CD4-positive, CD25-positive, alpha-beta regulatory T cell (primary cell): ENCODE results near the gene ANTKMT. TPM values are rescaled to one million over a fixed set of nuclear protein-coding genes. Genes with fewer than 3 reads are reported as not detected.

Source experiments
- ATAC-seq, 2 donors: fragments of 150-1000 bp; cut with Tn5 transposase; one replicate each; pipeline ENCODE4 v1.10.0; 2021; ENCODE audit warnings: low read depth in 2 of 2, moderate number of reproducible peaks in 2 of 2, moderate library complexity in 1 of 2
- DNase-seq, 3 donors: peaks; one replicate each; pipeline versions ENCODE4 v3.0.0 to v3.0.0-alpha.2; 2012 to 2022; ENCODE audit warnings: mixed read lengths in 1 of 3
- H3K27ac ChIP-seq: one replicate; pipeline ENCODE4 v1.7.0; 2013; ENCODE audit warnings: mild to moderate bottlenecking, low read length; ENCODE audit not compliant: insufficient read depth, poor library complexity, severe bottlenecking
- H3K27me3 ChIP-seq: one replicate; pipeline ENCODE4 v1.7.0; 2013; ENCODE audit warnings: low read length; ENCODE audit not compliant: control insufficient read depth, insufficient read depth
- H3K36me3 ChIP-seq: one replicate; pipeline ENCODE4 v1.7.0; 2013; ENCODE audit warnings: mild to moderate bottlenecking, low read length, moderate library complexity; ENCODE audit not compliant: control insufficient read depth, insufficient read depth
- H3K4me1 ChIP-seq: 2 replicates; pipeline ENCODE4 v1.7.0; 2013; ENCODE audit warnings: mild to moderate bottlenecking, low read length; ENCODE audit not compliant: insufficient read depth, control insufficient read depth, poor library complexity, severe bottlenecking
- H3K4me3 ChIP-seq: one replicate; pipeline ENCODE4 v1.7.0; 2013; ENCODE audit warnings: low read depth, mild to moderate bottlenecking, low read length, moderate library complexity
- H3K9me3 ChIP-seq, 2 experiments: 1 replicate in 1 of 2; 2 replicates in 1 of 2; pipeline ENCODE4 v1.7.0; 2013; ENCODE audit warnings: low read length in 2 of 2, mild to moderate bottlenecking in 1 of 2, moderate library complexity in 1 of 2; ENCODE audit not compliant: control insufficient read depth in 2 of 2
- H3K27ac Mint-ChIP-seq, 3 donors: one replicate each; pipeline ENCODE4 v1.8.0; 2020 to 2022; ENCODE audit warnings: mild to moderate bottlenecking in 3 of 3, mixed read lengths in 3 of 3, moderate library complexity in 2 of 3
- H3K27me3 Mint-ChIP-seq: one replicate; pipeline ENCODE4 v1.8.0; 2022; ENCODE audit warnings: mild to moderate bottlenecking, mixed read lengths
- H3K36me3 Mint-ChIP-seq: one replicate; pipeline ENCODE4 v1.8.0; 2020; ENCODE audit warnings: mixed read lengths
- H3K4me1 Mint-ChIP-seq, 4 donors: one replicate each; pipeline ENCODE4 v1.8.0; 2020 to 2022; ENCODE audit warnings: mixed read lengths in 4 of 4, mild to moderate bottlenecking in 1 of 4
- H3K4me3 Mint-ChIP-seq, 4 donors: one replicate each; pipeline ENCODE4 v1.8.0; 2020 to 2022; ENCODE audit warnings: mild to moderate bottlenecking in 4 of 4, mixed read lengths in 4 of 4, moderate library complexity in 3 of 4
- H3K9me3 Mint-ChIP-seq, 7 donors: one replicate each; pipeline ENCODE4 v1.8.0; 2020 to 2022; ENCODE audit warnings: mixed read lengths in 7 of 7, mild to moderate bottlenecking in 3 of 7, moderate library complexity in 2 of 7
- polyA plus RNA-seq, 4 donors: library from polyadenylated mRNA; unstranded; fragments of 300-500 nt; fragmentation: Illumina TruSeq; gene quantifications; one replicate each; pipeline ENCODE4 v1.2.3, GENCODE V29; 2021
- total RNA-seq: library from RNA; stranded (reverse); gene quantifications from one replicate; pipeline ENCODE4 v1.2.3, GENCODE V29; 2022

ANTKMT gene
- total and polyA plus RNA-seq, 5 donors from 2014 or later = 13.6 to 85.9 (median 62.0) TPM

GRCh38 chr16:764848-765487 is 44.0 kb downstream of the ANTKMT start:
- no peak overlapping the region for H3K4me3 Mint-ChIP-seq
- ATAC-seq = no peak
- Histone ChIP-seq H3K9me3 (no peaks in the 10 kb centered on the region), H3K4me1 (no peaks in the 10 kb centered on the region), H3K27me3 (no peaks in the 10 kb centered on the region), H3K27ac (no peak overlapping the region), H3K36me3 (no peaks in the 10 kb centered on the region), H3K4me3 (no peak overlapping the region)
- no peaks in the 10 kb centered on the region for H3K36me3 Mint-ChIP-seq
- H3K4me1 Mint-ChIP-seq = no peaks in the 10 kb centered on the region
- H3K27me3 Mint-ChIP-seq = peaks cover 7% of the 10 kb centered on the region
- DNase-seq = no peak
- H3K9me3 Mint-ChIP-seq = peaks cover 0 to 1% (median 0%) of the 10 kb centered on the region in 7 donors
- no peak overlapping the region for H3K27ac Mint-ChIP-seq

- H3K27ac ChIP-seq = no peak overlapping the region
- Mint-ChIP-seq H3K4me3 (no peak overlapping the region), H3K27ac (no peak overlapping the region), H3K36me3 (no peaks in the 10 kb centered on the region), H3K4me1 (no peaks in the 10 kb centered on the region), H3K9me3 (peaks cover 0 to 1% (median 0%) of the 10 kb centered on the region in 7 donors), H3K27me3 (peaks cover 7% of the 10 kb centered on the region)
- H3K9me3 ChIP-seq = no peaks in the 10 kb centered on the region
- ATAC-seq (no peak), DNase-seq (no peak)
- H3K27me3 ChIP-seq = no peaks in the 10 kb centered on the region
- H3K4me1 ChIP-seq = no peaks in the 10 kb centered on the region
- H3K4me3 ChIP-seq = no peak overlapping the region
- H3K36me3 ChIP-seq = no peaks in the 10 kb centered on the region
Measured at GRCh38 chr16:765488-765865, 44.5 kb downstream of the ANTKMT start.

- Histone ChIP-seq H3K4me1 (no peaks in the 10 kb centered on the region), H3K4me3 (no peak overlapping the region), H3K27ac (no peak overlapping the region), H3K36me3 (no peaks in the 10 kb centered on the region), H3K9me3 (no peaks in the 10 kb centered on the region), H3K27me3 (no peaks in the 10 kb centered on the region)
- Mint-ChIP-seq H3K27me3 (peaks cover 7% of the 10 kb centered on the region), H3K27ac (no peak overlapping the region), H3K4me1 (no peaks in the 10 kb centered on the region), H3K36me3 (no peaks in the 10 kb centered on the region), H3K9me3 (peaks cover 0 to 1% (median 0%) of the 10 kb centered on the region in 7 donors), H3K4me3 (no peak overlapping the region)
- DNase-seq (no peak), ATAC-seq (no peak)
Measured at GRCh38 chr16:766008-766819, 45.3 kb downstream of the ANTKMT start.

GRCh38 chr16:766820-767640 is 46.1 kb downstream of the ANTKMT start:
- H3K4me1 ChIP-seq = no peaks in the 10 kb centered on the region
- Mint-ChIP-seq H3K4me1 (no peaks in the 10 kb centered on the region), H3K27me3 (peaks cover under 1% of the 10 kb centered on the region), H3K4me3 (no peak overlapping the region), H3K27ac (no peak overlapping the region), H3K9me3 (peaks cover 0 to 1% (median 0%) of the 10 kb centered on the region in 7 donors), H3K36me3 (no peaks in the 10 kb centered on the region)
- ATAC-seq (no peak), DNase-seq (no peak)
- H3K27me3 ChIP-seq = no peaks in the 10 kb centered on the region
- no peaks in the 10 kb centered on the region for H3K36me3 ChIP-seq
- H3K9me3 ChIP-seq = no peaks in the 10 kb centered on the region
- no peak overlapping the region for H3K27ac ChIP-seq
- no peak overlapping the region for H3K4me3 ChIP-seq

- no peak for DNase-seq
Measured at GRCh38 chr16:767743-768235, 46.8 kb downstream of the ANTKMT start.

GRCh38 chr16:768428-768827 is 47.5 kb downstream of the ANTKMT start:
- Mint-ChIP-seq H3K27me3 (no peaks in the 10 kb centered on the region), H3K4me1 (no peaks in the 10 kb centered on the region), H3K36me3 (no peaks in the 10 kb centered on the region), H3K4me3 (no peak overlapping the region), H3K27ac (no peak overlapping the region), H3K9me3 (peaks cover 0 to 1% (median 0%) of the 10 kb centered on the region in 7 donors)
- no peak for ATAC-seq
- H3K4me3 ChIP-seq = no peak overlapping the region
- no peak for DNase-seq
- H3K27ac ChIP-seq = no peak overlapping the region
- H3K4me1 ChIP-seq = no peaks in the 10 kb centered on the region
- H3K27me3 ChIP-seq = no peaks in the 10 kb centered on the region
- no peaks in the 10 kb centered on the region for H3K36me3 ChIP-seq
- H3K9me3 ChIP-seq = no peaks in the 10 kb centered on the region

More at GRCh38 chr16:767743-768235, 46.8 kb downstream of the ANTKMT start:
- no peaks in the 10 kb centered on the region for H3K36me3 ChIP-seq
- H3K9me3 ChIP-seq = no peaks in the 10 kb centered on the region
- no peak overlapping the region for H3K27ac Mint-ChIP-seq
- H3K27me3 ChIP-seq = no peaks in the 10 kb centered on the region
- ATAC-seq = no peak
- H3K4me3 Mint-ChIP-seq = no peak overlapping the region
- no peak overlapping the region for H3K27ac ChIP-seq
- peaks cover 0 to 1% (median 0%) of the 10 kb centered on the region in 7 donors for H3K9me3 Mint-ChIP-seq
- H3K27me3 Mint-ChIP-seq = no peaks in the 10 kb centered on the region
- H3K4me1 ChIP-seq = no peaks in the 10 kb centered on the region
- no peaks in the 10 kb centered on the region for H3K4me1 Mint-ChIP-seq
- H3K4me3 ChIP-seq = no peak overlapping the region
- H3K36me3 Mint-ChIP-seq = no peaks in the 10 kb centered on the region

GRCh38 chr16:769184-769784 is 48.3 kb downstream of the ANTKMT start:
- no peaks in the 10 kb centered on the region for H3K4me1 Mint-ChIP-seq
- Histone ChIP-seq H3K4me1 (no peaks in the 10 kb centered on the region), H3K4me3 (no peak overlapping the region), H3K9me3 (no peaks in the 10 kb centered on the region), H3K36me3 (no peaks in the 10 kb centered on the region), H3K27me3 (no peaks in the 10 kb centered on the region), H3K27ac (no peak overlapping the region)
- H3K4me3 Mint-ChIP-seq = no peak overlapping the region
- no peaks in the 10 kb centered on the region for H3K36me3 Mint-ChIP-seq
- ATAC-seq = no peak
- no peak for DNase-seq
- peaks cover 0 to 1% (median 0%) of the 10 kb centered on the region in 7 donors for H3K9me3 Mint-ChIP-seq
- no peak overlapping the region for H3K27ac Mint-ChIP-seq
- H3K27me3 Mint-ChIP-seq = no peaks in the 10 kb centered on the region
